Activated CD4-positive, alpha-beta T cell treated with anti-CD3 and anti-CD28 coated beads, Interleukin-10, Interleukin-2, amounts not matched to agents 100 ng/mL and 50 ng/mL, durations not matched to agents 16 hours and 8 hours (primary cell): Measurements from ENCODE around the gene TM9SF3.

Experiments used
- DNase-seq: peaks from one replicate; pipeline ENCODE4 v3.0.0-alpha.2; 2020

TM9SF3 gene

DNA sequence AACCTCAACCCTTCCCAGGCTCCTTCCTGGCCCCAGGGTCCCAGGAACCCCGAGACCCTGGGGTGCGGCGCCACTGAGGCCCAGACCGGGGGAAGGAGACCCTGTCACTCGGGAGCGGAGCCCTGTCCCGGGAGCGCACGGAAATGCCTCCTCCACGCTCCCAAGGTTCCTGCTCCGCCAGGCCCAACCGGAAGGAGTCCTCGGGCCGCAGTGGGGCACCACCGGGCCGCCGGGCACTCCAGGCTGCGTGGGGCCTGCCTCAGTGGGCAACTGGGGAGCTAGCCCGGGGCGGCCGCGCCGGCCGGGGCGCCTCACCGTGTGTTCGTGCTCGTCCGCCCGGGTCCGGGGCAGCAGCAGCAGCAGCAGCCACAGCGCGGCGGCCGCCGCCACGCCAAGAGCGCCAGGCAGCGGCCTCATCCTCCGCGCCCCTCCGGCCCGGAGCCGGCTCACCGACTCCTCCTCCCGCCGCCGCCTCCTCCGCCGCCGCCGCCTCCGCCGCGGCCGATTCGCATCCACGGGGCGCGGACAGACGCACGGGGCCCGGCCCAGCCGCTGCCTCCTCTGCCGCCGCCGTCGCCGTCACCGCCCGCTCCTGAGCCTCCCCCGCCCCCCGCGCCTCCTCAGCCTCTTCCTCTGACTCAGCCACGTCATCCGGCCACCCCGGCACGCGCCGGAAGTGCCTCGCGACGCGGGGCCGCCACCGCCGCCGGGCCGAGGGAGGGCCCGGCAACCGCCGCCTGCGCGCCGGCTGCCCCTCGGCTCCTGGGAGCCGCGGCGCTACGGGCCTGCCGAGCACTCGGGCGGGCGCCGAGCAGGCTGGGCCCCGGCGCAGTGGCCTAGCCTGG lies at the start of gene TM9SF3:
Gene TM9SF3 (minus strand): TSS at position 594 of the 845 bp plus-strand sequence. CDS start 177 bp downstream, at position 417.
- peak; percentile 94 for DNase-seq

DNA sequence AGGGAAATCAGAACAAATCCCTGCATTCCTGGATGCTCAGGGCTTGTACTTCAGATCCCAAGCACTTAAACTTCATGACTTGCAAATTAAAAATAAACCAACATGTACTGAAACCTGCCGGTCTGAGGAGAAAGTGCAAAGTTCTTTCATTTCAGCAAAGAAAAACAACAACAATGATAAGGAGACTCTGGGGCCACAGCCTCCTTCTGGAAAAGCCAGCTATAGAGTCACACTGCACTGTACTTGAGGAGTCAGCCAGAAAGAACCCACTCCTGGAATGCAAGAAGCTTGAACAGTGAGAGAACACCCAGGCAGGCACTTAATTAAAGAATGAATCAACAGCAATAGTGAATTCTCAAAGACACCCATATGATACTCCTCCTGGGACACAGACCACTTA lies 49.7 kb upstream of the TM9SF3 start:
- DNase-seq, result no peak

DNA sequence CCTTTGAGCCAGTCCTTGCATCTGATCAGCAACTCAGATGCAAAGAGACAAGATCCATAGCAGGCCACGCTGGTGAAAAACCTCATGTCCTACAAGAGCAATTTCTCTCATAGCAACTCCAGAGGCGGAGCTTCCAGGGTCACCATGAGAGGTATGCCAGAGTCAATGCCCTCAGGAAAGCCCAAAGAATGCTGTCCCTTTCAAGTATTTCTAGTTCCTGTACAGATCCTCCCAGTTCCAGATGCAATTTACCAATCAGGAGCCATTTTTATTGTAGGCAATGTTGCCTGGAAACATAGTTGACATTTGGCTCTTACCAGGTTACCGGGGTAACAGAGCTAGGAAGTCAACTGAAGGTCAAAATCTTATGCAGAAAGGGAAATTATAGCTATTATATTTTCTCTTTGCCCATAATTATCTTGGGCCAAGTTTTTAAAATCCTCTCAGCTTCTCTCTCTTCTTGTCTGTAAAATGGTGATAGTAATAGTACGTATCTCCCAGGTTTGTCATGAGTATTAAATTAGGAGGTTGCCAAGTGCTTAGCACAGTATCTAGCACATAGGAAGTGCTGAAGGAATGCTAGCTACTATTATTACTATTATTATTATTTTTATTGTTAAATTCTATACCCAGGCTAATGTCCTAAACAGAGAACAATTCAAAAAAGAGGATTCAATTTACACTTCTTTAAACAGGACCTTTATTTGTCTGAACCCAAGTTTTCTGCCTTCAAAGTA lies 46.3 kb upstream of the TM9SF3 start:
- DNase-seq, result no peak

DNA sequence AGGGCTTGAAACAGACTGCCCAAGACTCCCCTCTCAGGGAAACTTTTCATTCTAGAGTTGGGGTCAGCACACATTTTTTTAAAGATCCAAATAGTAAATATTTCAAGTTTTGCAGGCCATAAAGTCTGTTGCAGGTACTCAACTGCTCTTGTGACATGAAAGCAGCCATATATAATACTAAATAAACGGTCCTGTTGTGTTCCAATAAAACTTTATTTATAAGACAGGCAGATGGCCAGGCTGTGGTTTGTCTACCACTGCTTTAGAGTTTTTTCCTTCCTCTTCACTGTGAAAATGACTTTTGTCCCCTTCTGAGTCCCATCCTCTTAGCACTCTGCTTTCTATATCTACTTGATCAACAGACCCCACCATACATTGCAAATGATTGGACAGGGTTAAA lies 40.5 kb upstream of the TM9SF3 start:
- no peak for DNase-seq

DNA sequence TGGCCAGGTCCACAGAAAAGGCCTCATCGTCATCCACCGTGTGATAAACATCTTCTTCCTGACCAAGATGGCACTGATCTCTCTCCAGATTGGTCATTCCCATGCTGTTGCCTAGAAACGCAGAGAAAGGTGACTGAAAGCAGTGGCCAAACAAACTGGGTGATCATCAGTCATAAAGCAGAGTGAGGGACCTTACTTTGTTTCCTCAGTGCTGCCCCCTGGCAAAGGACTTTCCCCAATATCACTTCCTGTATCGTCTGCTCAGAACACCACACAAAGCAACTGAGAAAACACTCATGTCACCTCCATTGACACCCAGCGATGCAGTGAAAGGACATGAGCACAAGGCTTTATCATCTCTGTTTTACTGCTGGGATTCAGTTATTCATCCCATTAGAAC lies 40.0 kb upstream of the TM9SF3 start:
- no peak for DNase-seq

DNA sequence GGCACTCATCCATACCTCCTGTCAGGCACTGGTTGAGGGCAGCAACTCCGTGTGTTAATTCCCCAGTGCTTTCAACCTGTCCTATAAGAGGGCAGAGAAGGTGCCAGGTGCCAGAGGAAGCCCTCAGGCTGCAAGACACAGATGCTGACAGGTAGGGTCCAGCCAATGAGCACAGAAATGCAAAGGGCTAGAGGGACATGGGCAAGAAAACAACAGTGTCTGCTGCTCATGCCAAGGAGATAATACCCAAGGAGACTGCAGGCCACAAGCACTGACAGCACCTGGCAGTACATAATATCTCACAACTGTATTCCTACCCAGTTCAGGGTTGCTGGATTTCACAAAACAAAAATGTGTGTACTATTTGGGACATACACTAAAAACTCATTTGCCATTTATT lies 38.4 kb upstream of the TM9SF3 start:
- DNase-seq, result no peak

DNA sequence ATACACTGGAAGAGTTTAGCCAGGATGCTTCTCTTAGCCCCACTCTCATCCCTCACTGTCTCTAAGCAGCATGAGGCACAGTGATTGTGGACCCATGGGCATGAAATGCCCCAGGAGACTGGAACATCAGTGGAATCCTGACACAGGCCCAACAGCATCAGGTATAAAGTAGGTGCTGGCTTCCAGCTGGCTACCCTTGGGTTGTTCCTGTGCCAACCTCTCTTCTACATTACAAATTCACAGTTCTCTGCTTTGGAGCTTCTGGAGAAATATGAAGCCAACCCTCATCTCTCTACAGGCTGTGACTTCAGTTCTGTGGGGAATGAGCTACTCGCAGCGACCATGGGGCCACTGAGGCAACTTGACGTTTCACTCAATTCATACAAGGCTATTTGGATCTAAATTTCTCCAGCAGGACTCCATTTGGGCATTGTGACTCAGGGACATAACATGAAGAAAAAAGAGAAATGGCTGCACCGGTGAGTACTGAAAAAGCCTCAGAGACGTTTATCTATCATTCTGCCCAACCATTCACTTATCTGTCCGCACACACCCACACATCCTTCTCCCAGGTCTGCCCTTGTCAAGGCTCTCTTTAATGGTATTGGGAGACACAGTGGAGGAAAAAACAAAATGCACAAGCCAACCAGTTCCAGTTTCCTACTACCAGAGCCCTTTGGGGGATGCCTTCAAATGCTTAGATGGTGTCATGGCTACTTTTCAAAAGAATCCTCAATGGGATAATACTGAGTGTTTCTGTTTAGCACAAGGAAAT lies 35.4 kb upstream of the TM9SF3 start:
- DNase-seq, result no peak

DNA sequence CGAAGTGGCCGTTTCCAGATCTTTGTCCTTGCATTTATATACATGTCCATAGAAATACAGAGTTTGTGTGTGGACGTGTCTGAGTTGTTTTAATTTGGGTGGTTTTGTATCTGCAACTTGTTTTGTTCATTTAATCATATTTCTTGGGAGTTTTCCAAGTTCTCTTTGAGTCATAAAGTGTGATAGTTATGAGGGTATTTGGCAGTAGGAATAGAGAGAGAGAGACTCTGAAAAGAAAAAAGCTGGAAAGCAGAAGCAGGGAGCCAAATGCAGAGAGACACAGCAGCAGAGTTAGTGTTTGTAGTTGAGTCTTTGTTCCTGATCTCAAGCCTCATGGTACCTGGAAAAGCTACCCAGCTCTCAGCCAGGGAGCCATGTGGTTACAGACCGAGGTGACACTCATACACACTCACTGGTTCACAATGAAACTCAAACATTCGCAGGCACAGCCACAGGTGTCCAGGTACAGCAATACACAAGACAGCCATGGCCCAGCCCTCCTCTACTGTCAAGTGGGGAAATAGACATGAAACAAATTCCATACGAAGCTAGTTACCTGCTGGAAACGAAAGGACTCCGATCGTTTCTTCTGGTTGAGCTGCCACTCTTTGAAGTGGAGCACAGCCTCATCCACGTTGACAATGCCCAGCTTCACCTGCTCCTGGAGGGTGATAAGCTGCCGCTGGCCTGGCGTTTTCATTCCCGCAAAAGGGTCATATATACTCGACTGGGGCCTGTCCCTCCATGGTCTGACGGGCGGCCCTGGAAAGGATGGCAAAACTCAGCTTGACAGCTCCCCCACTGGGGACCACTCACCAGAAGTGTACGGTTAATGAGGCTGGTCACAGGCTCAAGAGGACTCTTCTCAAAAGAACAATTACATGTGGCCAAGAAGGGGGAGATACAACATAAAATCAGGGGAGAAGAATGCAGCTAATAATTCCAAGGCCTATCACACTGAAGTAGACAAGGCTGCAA lies 33.3 kb upstream of the TM9SF3 start:
- DNase-seq, result no peak

DNA sequence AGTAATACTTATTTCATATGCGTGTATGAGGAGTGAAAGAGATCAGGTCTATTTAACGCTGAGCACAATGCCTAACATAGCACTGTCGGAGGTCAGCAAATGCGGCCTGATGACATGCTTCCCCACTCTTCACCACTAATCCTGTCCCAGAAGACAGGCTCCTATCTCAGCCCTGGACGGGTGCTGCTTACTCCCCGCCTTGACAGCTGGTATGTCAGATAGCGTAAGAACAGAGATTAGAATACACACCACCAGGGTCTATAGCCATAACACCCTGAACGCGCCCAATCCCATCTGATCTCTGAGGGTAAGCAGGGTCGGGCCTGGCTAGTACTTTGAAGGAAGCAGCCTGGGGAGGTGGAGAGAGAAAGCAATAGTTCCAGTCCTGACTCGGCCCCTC lies 32.3 kb upstream of the TM9SF3 start:
- DNase-seq, result no peak

DNA sequence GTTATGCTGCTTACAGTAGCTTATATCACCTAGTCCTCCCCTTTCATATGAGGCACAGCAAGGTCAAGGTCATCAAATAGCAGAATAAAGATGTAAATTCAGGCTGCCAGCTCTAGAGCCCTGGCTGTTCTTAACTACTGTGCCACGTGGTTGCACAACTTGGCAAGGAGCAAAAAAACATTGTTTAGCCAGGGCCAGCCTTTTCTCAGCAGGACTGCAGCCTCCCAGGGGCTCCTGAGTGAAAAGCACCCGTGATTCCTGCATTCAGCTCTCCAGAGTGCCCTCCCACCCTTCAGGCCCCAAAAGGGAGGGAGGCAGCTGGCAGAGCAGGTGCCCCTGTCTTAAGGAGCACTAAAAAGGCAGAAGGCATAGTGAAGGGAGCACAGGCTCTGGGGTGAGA lies 31.8 kb upstream of the TM9SF3 start:
- DNase-seq, result no peak

DNA sequence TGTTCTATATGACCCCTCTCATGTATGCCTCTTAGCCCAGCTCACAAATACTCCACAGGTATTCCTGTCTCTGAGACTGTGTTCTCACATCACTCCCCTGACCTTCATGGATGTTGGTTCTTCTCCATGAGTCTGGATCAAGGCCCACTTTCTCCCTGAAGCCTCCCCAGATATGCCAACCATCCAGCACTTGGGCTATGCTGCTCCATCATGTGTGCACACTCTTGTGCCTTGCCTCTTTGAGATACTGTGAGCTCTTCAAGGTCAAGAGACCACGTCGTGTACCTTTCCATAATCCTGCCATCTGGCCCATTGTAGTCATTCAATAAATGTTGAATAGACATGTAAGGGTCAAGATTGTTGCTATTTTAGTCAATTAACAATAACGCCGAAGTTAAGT lies 30.1 kb upstream of the TM9SF3 start:
- no peak for DNase-seq

DNA sequence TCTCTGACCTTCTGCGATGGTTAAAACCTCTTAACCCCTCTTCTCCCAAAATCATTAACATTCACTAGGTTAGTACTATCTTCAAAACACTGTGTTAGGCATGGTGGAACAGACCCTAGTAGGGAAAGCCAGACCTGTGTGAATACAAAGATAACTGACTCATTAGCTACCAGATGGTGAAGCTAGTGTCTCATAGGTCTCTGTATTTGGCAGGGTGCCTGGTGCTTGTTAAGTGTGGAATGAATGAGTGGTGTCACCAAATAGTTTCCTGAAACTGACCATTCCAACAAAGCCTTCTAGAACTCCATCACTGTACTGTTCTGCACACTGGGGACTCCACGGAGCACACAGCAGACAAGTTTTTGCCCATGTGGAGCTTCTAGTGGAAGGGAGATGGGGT lies 27.7 kb upstream of the TM9SF3 start:
- DNase-seq, result no peak

DNA sequence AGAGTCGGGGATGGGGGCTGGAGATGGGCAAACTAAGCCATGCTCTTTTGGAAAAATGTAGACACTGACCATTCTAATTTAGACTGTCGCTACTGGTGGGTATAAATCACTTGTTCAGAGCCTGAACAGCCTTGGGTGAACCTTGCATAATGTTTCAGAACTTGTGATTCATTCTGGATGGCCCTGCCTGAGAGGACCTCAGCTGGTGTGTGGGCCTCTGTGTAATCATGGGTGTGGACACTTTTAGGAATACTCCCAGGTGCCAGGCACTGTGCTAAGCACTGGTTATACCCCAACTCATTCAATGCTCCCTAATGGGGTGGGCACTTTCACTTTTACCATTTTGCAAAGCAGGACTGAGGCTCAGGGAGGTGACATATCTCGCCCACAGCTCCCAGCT lies 26.8 kb upstream of the TM9SF3 start:
- DNase-seq, result no peak

DNA sequence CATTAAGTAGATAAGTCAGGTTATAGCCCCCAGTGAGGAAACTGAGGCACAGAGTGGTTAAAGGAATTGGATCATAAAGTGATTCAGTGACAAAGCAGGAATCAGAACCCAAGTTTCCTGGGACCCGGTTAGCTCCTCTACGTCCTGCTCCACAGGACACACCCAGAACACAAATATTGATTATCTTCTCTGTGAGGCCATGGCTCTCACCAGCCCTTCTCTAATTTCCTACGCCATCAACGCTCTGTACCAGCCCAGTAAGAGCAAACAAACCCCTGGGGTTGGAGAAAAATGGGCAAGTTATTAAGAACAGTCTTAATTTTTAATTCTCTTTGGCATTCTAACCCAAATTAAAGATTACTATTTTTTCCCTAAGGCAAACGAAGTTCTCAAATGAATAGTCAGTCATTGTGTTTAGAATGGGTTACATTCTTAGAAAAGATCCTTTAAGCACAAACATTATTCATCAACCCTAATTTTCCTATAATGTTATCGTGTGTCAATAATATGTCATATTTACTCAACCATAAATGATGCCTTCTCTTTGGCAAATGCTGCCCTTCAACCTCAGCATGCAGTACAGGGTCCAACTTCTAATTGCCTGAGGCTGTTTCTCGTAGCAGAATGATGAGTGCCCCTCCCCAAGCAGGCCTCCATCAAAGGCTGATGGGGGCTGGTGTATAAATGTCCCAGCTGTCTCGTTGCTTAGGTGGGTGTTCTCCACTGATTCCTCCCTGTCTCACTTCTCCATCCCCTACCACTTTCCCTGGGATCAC lies 25.4 kb upstream of the TM9SF3 start:
- DNase-seq, result no peak

DNA sequence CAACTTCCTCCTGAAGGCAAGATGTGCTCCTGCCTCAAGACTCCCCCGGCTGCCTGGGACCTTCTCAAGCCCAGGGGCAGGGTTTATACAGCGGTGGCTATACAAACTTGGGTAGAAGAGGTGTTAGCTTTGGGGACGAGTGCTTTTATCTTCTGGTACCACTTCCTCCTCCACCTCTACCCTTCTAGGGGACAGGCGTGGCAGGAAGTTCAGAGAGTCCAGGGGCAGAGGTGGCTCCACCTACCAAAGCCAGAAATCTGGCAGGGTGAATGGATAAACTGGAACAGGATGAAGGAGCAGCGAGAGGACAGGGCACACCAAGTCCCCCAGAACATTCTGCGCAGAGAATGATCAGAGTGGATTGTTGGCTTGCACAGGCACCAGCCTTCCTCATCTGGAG lies 24.0 kb upstream of the TM9SF3 start:
- DNase-seq, result no peak

DNA sequence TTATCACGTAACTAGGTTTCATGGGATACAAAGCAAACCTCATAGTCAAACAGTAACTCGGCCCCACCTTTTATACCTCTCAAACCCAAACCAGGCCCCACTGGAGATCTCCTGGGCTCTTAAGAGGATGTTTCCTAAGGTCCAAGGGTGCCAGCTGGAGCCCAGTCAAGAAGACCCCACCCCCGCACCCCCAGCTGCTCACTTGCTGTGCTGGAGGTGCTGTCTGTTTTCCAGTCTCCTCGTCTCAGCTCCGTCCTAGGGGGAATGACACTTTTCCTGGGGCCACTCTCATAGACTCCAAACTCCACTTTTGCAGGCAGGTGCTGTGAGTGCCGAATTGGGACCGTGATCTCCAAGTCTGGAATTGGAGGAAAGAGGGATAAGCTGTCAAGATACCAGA lies 22.7 kb upstream of the TM9SF3 start:
- DNase-seq, result no peak

DNA sequence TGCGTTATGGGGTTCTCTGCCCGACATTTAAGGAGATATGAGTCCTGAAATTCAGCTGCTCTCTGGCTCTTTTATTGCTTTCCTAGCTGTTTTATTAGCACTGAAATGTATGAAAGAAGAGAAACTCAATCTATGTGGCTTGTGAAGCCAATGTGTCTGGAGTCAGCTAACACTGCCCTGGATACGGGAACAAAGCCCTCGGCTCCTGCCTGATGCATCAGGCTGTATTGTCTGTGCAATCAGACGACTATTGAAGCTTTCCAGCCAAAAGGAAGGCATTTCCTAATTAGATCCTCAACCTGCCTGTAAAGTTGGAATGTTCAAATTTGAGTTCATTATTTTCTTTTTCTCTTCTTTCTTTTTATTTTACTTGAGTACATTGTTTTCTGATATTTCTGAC lies 22.0 kb upstream of the TM9SF3 start:
- no peak for DNase-seq

DNA sequence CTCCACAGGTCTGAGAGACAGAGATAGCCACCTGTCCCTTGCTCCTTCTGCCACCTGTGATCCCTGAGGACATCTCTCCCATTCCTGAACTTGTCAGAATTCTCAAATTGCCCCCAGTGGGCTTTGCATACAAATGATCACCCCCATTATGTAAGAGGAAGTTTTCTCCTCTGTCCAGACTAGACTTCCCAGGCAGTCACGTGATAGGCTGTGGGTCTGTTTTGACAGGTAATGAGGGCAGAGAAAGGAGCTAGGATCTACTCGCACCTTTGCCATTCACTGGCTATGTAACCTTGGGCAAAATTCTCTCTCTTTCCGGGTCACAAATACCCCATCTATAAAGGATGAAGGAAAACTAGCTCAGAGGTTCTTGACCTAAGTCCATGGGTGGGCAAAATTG lies 21.4 kb upstream of the TM9SF3 start:
- DNase-seq, result no peak

DNA sequence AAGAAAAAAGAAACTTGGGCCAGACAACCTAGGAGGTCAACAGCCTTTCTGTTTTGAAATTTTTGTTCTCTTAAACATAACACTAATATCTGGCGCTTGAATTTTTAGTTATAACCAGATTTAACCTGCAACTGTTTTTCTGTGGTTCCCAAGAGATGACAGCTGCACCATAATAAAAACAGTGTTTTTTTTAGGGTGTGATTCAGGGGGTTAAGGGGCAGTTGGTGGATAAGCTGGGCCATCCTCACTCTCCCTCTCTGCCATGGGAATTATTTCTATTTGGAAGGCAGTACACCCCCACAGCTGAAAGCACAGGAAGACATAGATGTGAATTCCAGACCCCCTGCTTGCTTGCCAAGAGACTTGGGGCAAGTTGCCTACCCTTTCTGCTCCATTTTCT lies 20.1 kb upstream of the TM9SF3 start:
- DNase-seq, result no peak

DNA sequence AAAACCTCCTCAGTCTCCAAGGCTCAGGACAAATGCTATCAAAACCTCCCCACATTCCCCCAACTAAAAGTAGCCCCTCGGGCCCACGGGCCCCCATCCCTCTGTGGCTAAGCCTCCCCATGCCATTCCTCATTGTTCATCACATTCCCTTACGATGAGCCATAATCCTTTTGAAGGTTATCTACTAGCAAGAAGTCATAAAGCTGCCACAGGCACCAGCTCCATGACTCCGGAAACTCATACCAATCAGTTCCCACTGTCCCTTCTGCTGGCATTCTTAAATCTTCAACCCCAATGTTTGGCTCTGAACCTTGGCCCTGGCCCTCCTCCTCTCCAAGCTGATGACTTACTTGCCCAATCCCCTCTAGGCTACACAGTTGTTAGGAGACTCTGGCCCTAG lies 19.4 kb upstream of the TM9SF3 start:
- DNase-seq, result no peak

DNA sequence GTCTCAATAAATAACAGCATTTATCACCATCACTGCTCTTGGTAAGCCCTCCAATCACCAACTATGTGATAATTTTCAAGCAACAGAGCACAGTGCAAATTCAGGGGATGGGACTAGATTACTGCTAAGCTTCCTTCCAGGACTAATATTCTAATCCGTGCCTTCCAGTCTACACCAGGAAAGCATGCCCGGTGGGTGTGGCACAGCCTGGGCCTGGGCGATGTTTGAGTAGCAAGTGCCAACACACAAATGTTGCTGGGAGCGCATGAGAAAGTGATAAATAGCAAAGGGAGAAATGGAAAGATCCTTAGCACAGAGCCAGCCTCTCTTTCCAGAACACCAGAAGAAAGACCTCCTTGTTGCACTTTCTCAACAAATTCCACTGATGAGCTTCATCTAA lies 13.5 kb upstream of the TM9SF3 start:
- DNase-seq, result no peak

DNA sequence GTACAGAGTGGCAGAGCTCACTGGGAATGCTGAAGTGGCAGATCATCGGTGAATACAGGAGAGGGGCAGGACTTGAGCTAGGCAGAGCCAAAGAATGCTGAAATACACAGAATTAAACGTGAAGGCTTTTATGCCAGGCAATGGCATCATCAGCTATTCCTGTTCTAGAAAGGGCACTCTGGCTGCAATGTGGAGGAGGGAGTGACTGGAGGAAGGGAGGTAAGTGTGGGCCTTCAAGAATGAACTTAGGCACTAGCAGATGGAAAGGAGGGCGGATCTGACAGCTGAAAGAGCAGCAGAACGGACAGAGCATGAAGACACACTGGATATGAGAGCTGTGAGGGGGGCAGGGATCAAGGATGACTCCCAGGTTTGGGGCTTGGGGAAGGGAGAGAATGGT lies 12.0 kb upstream of the TM9SF3 start:
- no peak for DNase-seq
